ENCODE results near the gene FANCB. TPM values are rescaled to one million over a fixed set of nuclear protein-coding genes. Genes with fewer than 3 reads are reported as not detected.

Gene FANCB
- total and polyA plus RNA-seq, 9 of the 15 experiments (the other 6 are each of a cell fraction or from before 2014, with no cell fraction given) = 6.5 to 21.3 (median 14.6) TPM

GRCh38 chrX:14872851-14873675 is at the start of gene FANCB, which contains the start of gene MOSPD2 (continued):
- TF ChIP-seq ZNF318 (IDR thresholded peaks at IDR 0.05; ENCODE audit: borderline replicate concordance in 1 of 2, low read depth in 1 of 2) (no peak), NRF1 (conservative IDR thresholded peaks at IDR 0.05 in 1 of 2, IDR thresholded peaks at IDR 0.05 in 1 of 2) (peak; percentile 82 to 85), TAF1 (IDR thresholded peaks at IDR 0.05; ENCODE audit: control insufficient read depth, extremely low read depth, insufficient read depth, low read length, severe bottlenecking) (peak; percentile 49), MXD1 (CRISPR knock-in tag; IDR thresholded peaks at IDR 0.05; ENCODE audit: borderline replicate concordance, poor library complexity, severe bottlenecking) (no peak), NFYB (IDR thresholded peaks at IDR 0.05; ENCODE audit: extremely low read depth, insufficient read length) (peak; percentile 58), CREB3L1 (IDR thresholded peaks at IDR 0.05; ENCODE audit: borderline replicate concordance, low read depth) (0 out of 2 replicates have a peak, but pooled peaks have one; percentile 12), CSDE1 (IDR thresholded peaks at IDR 0.05) (no peak), ZNF408 (CRISPR knock-in tag; IDR thresholded peaks at IDR 0.05; ENCODE audit: low read depth) (no peak), RFX1 (IDR thresholded peaks at IDR 0.05) (peak; percentile 79), KLF16 (IDR thresholded peaks at IDR 0.05) (peak; percentile 28; the same call in 1 of the 2 replicates), NBN (IDR thresholded peaks at IDR 0.05; ENCODE audit: low read depth) (no peak), PHF20 (IDR thresholded peaks at IDR 0.05; ENCODE audit: partially characterized antibody) (peak; percentile 88), CHD2 (IDR thresholded peaks at IDR 0.05; ENCODE audit: low read depth, low read length) (peak; percentile 74)
- TF ChIP-seq, protein P1, sequence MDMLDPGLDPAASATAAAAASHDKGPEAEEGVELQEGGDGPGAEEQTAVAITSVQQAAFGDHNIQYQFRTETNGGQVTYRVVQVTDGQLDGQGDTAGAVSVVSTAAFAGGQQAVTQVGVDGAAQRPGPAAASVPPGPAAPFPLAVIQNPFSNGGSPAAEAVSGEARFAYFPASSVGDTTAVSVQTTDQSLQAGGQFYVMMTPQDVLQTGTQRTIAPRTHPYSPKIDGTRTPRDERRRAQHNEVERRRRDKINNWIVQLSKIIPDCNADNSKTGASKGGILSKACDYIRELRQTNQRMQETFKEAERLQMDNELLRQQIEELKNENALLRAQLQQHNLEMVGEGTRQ (CRISPR knock-in tag; IDR thresholded peaks at IDR 0.05) = peak; percentile 48

Data from K562 (cell line).